GM21723 (cell line): ENCODE results near the gene SBNO2.
"Not testable (repeated sequence)": the region's sequence is repeated elsewhere in the genome, so short reads cannot be mapped to it uniquely, and the experiment has no call there.

Experiments
- ATAC-seq: cut with Tn5 transposase; IDR thresholded peaks from one replicate; pipeline ENCODE4 v1.9.1; 2021; ENCODE audit warnings: mild to moderate bottlenecking, moderate library complexity; ENCODE audit not compliant: unreplicated experiment

The SBNO2 gene

GRCh38 chr19:1210227-1210538, 36.1 kb upstream of the SBNO2 start:
- no peak for ATAC-seq

GRCh38 chr19:1208830-1209229, 34.8 kb upstream of the SBNO2 start:
- not testable (repeated sequence) for ATAC-seq

- ATAC-seq, result no peak
These were observed 32.9 kb upstream of the SBNO2 start for GRCh38 chr19:1206864-1207450.

- no peak for ATAC-seq
These were observed 32.2 kb upstream of the SBNO2 start for GRCh38 chr19:1206150-1206863.

GRCh38 chr19:1205114-1206099, 31.3 kb upstream of the SBNO2 start, which contains the start of gene STK11:
STK11 (plus strand) TSS chr19:1205778; CDS start chr19:1206914, 1,136 bp downstream.
- peak; percentile 76 for ATAC-seq

- not testable (repeated sequence) for ATAC-seq
These were observed 26.5 kb upstream of the SBNO2 start for GRCh38 chr19:1200614-1201013.

- no peak for ATAC-seq
These were observed 25.5 kb upstream of the SBNO2 start for GRCh38 chr19:1199531-1199930.

GRCh38 chr19:1189419-1189818, 15.4 kb upstream of the SBNO2 start:
- no peak for ATAC-seq

- ATAC-seq, result no peak
These were observed 9.6 kb upstream of the SBNO2 start for GRCh38 chr19:1183543-1184172.

- no peak for ATAC-seq
These were observed 8.7 kb upstream of the SBNO2 start for GRCh38 chr19:1182727-1183126.

- no peak for ATAC-seq
These were observed 8.0 kb upstream of the SBNO2 start for GRCh38 chr19:1182068-1182467.

GRCh38 chr19:1181606-1182005, 7.5 kb upstream of the SBNO2 start:
- no peak for ATAC-seq

- ATAC-seq, result no peak
These were observed 3.5 kb upstream of the SBNO2 start for GRCh38 chr19:1177322-1178114.

GRCh38 chr19:1173159-1173844, 766 bp downstream of the SBNO2 start:
- no peak for ATAC-seq

GRCh38 chr19:1172353-1173158, 1.5 kb downstream of the SBNO2 start:
- ATAC-seq, result no peak

- ATAC-seq, result no peak
These were observed 2.2 kb downstream of the SBNO2 start for GRCh38 chr19:1171755-1172352.

GRCh38 chr19:1170938-1171754, 2.9 kb downstream of the SBNO2 start:
- no peak for ATAC-seq
